GM21360 (cell line): ENCODE measurements around the gene OTOS.

Experiments
- ATAC-seq: cut with Tn5 transposase; IDR thresholded peaks from one replicate; pipeline ENCODE4 v1.9.1; 2021; ENCODE audit warnings: mild to moderate bottlenecking, moderate library complexity; ENCODE audit not compliant: unreplicated experiment

The OTOS gene

GRCh38 chr2:240137596-240138253 is 2.7 kb downstream of the OTOS start:
- ATAC-seq, result no peak

- ATAC-seq, result peak; percentile 11
Measured at GRCh38 chr2:240136671-240137292, 3.7 kb downstream of the OTOS start.

- ATAC-seq, result peak; percentile 88
Measured at GRCh38 chr2:240136013-240136670, 4.3 kb downstream of the OTOS start, which contains the start of gene COPS9. TSS of gene COPS9 (minus strand) at chr2:240136305. CDS start at chr2:240136284, 21 bp downstream.

DNA sequence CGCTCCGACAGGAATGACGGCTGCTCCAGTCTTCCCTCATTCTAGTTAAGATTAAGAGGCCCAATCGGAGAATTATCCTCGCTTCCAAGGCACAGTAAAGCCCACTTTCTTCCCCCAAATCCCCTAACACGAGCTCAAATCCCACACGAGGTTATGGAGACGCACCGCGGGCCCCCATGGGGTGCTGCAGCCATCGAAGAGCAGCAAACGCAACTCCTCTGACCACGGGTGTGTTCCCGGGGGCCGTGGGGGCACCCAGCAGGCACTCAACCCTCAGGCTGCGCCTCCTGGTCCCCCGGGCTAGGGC is 4.8 kb downstream of the OTOS start:
- ATAC-seq, result no peak

DNA sequence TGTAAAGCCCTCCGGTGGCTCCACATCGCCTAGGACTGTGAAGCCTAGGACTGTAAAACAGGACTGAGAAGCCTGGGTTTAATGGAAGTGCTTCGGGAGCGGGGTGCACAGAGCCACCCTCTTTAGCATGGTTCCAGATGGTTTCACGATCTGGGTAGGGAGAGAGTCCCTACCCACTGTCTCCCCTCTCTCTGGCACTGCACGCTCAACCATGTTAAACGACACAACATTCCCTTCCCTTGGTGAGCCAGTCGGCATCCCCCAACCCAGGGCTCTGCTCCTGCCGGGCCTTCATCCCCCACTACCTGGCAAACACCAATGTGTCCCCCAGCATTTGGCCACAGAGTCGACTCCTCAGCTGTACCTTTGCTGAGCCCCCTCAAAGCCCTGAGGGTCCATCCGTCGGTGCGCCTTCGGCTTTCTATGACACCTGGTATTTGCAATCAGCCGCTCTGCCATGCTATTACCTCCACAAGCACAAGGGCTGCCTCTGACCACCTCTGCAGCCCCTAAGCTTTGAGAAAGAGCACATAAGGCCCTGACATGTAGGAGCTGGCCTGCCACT is 5.4 kb downstream of the OTOS start:
- no peak for ATAC-seq

DNA sequence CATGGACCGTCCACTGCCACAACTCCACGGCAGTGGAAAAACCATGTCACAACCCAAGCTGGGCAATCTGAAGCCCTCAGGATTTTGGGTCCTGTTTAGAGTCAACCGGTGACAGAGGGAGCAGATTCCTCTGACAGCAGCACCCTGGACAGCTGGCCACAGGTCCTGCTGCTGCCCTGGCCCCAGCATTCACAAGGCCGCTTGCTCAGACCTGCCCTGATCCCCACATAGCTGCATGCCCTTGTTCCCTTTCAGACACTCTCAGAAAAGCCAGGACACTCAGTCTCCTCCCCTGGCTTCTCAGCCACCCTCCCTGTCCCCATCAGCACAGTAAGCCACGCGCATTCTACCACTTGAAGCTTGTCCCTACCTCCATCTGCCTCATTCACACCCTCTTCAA is 6.0 kb downstream of the OTOS start:
- ATAC-seq, result no peak

- no peak for ATAC-seq
Measured at GRCh38 chr2:240133401-240133800, 7.1 kb downstream of the OTOS start.

- ATAC-seq, result no peak
Measured at GRCh38 chr2:240132651-240132980, 7.8 kb downstream of the OTOS start.

DNA sequence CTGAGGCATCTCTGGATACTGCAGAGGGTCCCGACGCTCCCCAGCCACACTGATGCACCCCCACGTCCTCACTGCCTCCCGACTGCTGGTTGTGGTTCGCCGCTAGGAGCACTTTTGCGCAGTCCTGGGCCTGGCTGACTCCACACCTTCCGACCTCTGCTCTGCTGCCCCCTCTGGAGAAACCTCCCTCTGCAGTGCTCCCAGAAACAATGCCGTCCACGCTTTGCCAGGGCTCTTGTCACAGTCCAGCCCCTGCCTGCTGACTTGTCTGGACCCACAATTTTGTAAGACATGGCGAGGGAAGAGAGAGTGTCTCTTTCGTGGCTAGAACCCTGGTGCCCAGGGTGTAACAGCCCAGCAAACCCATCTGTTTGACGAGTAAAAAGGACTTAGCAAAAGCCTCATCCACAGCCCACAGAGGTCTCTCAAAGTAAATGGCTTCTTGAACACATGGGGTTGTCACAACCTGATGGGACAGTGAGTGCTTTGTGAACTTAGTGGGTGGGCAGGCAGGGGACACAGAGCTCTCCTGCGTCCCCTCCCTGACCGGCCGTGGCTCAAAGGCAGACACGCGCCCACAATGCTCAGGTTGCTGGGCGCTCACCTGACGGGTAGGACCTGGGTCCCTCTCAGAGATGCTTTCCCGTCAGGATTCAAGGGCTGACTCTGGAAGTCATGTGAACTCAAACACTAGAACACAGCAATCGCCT is 8.4 kb downstream of the OTOS start:
- ATAC-seq, result no peak

DNA sequence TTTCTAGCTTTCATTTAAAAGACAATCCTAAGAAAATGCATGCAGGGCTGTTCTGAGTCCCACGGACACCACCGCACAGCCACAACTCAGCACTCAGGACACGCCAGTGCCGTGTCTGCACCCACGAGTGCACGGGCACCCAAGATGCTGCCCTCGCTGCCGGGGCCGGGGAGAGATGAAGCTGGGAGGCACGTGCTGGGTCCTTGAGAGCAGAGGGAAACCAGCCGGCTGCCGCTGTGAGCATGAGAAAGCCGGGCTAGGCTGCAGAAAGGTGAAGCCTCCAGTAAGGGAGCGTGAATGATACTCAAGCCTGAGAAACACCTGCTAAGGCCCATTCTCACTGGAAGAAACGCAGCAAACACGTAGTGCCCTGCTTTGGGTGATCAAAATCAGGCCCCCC is 9.2 kb downstream of the OTOS start:
- ATAC-seq, result no peak

GRCh38 chr2:240130393-240131195 is 9.9 kb downstream of the OTOS start:
- ATAC-seq, result no peak

GRCh38 chr2:240129731-240130392 is 10.6 kb downstream of the OTOS start:
- no peak for ATAC-seq

DNA sequence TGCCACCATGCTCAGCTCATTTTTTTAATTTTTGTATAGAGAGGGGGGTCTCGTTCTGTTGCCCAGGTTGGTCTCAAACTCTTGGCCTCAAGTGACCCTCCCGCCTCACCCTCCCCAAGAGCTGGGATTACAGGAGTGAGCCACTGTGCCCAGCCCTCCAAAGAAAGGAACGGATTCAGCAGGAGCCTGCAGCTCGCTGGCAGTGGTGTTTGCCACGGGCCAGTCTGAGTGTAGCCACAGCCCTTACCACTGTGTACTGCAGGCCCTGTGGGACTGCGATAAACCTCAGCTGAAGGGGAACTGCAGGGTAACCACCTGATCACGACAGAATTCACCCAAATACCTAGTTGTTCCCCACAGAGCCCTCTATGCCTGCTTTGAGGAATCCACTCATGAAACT is 11.1 kb downstream of the OTOS start:
- no peak for ATAC-seq

- ATAC-seq, result no peak
Measured at GRCh38 chr2:240128608-240129145, 11.8 kb downstream of the OTOS start.

DNA sequence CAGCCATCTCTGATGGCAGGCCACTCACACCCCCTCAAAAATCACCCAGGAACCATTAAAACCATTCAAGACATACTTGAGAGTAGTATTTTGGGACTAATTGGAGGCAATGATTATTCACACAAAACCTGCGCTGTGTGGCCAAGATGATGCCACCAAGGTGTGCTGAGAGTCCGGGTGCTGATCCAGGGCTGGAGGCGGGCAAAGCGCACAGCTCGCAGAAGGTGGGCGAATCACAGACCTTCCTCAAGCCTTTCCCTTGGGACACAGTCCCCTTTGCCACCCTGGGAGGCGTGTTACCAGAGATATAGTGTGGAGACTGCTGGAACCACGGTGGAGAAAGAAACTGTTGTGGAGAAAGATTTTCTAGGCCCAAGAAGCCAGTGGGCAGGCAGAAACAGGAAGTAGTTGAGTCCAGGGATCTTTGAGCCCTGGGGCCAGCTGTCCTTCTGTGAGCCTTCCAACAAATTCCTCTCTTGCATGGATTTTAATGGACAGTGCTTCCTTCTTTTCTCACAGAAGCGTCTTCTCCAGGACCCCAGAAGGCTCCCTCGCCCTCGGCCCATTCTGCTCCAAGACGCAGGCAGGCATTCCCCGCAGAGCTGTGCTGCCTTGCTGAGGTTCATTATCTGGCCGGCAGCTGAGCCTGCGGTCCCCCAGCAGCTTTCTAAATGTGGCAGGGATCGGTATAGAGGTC is 12.4 kb downstream of the OTOS start:
- ATAC-seq, result no peak

- ATAC-seq, result no peak
Measured at GRCh38 chr2:240127191-240127750, 13.2 kb downstream of the OTOS start.

DNA sequence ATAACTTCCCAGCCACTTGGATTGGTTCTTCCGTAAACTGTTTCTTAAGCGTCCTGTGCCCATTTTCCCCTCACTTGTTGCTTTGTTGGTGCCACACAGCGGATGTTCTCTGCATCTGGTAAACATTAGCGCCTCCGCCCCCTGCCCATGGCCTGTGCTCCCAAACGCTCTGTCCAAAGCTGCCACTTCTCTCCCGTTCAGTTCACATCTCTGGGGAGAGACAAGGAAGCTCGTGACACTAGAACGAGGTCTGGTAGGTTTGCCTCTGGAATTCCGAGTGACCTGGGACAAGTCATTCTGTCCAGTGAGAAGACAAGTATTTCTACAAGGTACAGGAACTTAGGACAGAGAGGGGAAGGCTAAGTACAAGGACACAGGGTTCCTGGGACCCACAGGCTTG is 13.7 kb downstream of the OTOS start:
- ATAC-seq, result no peak

DNA sequence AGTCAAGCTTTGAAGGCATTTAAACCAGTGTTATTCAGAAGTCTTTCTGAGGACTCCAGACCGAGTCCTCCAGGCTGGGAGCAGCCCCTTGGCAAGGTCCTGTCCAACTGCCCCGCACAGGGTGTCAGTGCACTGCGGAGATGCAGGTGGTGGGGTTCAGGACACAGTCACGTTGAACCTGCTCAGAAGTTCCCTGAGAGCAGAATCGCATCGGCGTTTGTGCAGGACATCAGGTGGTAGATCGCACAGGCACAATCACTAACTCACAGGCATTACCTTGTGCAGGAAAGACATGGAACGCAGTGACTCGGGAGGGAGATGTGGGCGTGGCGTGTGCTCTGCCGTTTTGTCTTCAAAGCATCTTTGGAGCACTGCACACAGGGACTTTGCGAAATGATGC is 14.7 kb downstream of the OTOS start:
- ATAC-seq, result no peak

- no peak for ATAC-seq
Measured at GRCh38 chr2:240124651-240125030, 15.8 kb downstream of the OTOS start.
